LNCaP clone FGC (cell line): ENCODE results near the gene RHOG.

Source experiments
- DNase-seq: peaks from one replicate; pipeline ENCODE4 v3.0.0-alpha.2; 2011; ENCODE audit warnings: low read depth
- H3K4me3 ChIP-seq: 2 replicates; pipeline ENCODE4 v1.5.1; 2011; ENCODE audit warnings: mild to moderate bottlenecking, low read depth, low read length, control low read depth
- CTCF ChIP-seq: IDR thresholded peaks from 2 replicates; pipeline ENCODE4 v1.5.1; 2012; ENCODE audit warnings: mild to moderate bottlenecking; ENCODE audit not compliant: control insufficient read depth, insufficient read depth; ENCODE audit errors: extremely low read depth

RHOG gene

GRCh38 chr11:3802011-3802790, 38.6 kb downstream of the RHOG start:
- DNase-seq, result no peak
- TF ChIP-seq CTCF, result no peak

GRCh38 chr11:3799873-3800272, 40.9 kb downstream of the RHOG start:
- no peak for DNase-seq
- no peak overlapping the region for H3K4me3 ChIP-seq
- TF ChIP-seq CTCF, result no peak

More at GRCh38 chr11:3802011-3802790, 38.6 kb downstream of the RHOG start:
- no peak overlapping the region for H3K4me3 ChIP-seq

- H3K4me3 ChIP-seq, result no peak overlapping the region
- TF ChIP-seq CTCF, result no peak
- DNase-seq, result no peak
Measured at GRCh38 chr11:3799143-3799542, 41.6 kb downstream of the RHOG start.

GRCh38 chr11:3797329-3798090, 43.2 kb downstream of the RHOG start, which contains the start of gene NUP98:
Gene NUP98 (minus strand): TSS chr11:3797554. CDS start chr11:3782117, 15,437 bp downstream.
- H3K4me3 ChIP-seq, result peak within 1 kb of the TSS; percentile 99
- peak; percentile 99 for DNase-seq
- TF ChIP-seq CTCF, result no peak

GRCh38 chr11:3796801-3797328, 43.9 kb downstream of the RHOG start:
- TF ChIP-seq CTCF, result no peak
- peak overlapping the region; percentile 99 for H3K4me3 ChIP-seq
- DNase-seq, result no peak

GRCh38 chr11:3796346-3796745, 44.4 kb downstream of the RHOG start:
- peak overlapping the region; percentile 99 for H3K4me3 ChIP-seq
- TF ChIP-seq CTCF, result no peak
- DNase-seq, result no peak
